Occipital lobe (tissue), 2 donors: ENCODE data around the gene MON2. TPM values are rescaled to one million over a fixed set of nuclear protein-coding genes. Genes with fewer than 3 reads are reported as not detected.
A peak's percentile ranks its signal among the peaks of the same experiment; 100 is the strongest.
"Not testable (repeated sequence)": the region's sequence is repeated elsewhere in the genome, so short reads cannot be mapped to it uniquely, and the experiment has no call there.

Source experiments
- DNase-seq: peaks from one replicate; lab custom pipeline; 2025; lab: John Stamatoyannopoulos, UW
- total RNA-seq: library from RNA; depleted of rRNA; stranded (reverse); fragments of >200 nt; gene quantifications from one replicate; pipeline ENCODE4 v1.2.3, GENCODE V29; 2014

MON2 gene
- total RNA-seq, 1 donor from 2014 or later = 90.8 TPM

DNA sequence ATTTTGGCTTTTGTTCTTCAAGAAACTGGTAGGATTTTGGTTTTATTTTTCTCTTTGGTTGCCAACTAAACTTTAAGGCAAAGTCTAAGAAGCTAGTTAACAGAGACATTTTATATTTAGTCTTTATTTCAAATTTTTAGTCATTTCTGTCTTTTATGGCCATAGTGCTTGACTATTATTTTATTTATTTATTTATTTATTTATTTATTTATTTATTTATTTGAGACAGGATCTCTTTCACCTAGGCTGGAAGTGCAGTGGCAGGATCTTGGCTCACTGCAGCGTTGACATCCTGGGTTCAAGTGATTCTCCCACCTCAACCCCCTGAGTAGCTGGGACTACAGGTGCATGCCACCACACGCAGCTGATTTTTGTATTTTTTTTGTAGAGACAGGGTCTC lies 3.1 kb downstream of the MON2 start:
- DNase-seq = no peak

DNA sequence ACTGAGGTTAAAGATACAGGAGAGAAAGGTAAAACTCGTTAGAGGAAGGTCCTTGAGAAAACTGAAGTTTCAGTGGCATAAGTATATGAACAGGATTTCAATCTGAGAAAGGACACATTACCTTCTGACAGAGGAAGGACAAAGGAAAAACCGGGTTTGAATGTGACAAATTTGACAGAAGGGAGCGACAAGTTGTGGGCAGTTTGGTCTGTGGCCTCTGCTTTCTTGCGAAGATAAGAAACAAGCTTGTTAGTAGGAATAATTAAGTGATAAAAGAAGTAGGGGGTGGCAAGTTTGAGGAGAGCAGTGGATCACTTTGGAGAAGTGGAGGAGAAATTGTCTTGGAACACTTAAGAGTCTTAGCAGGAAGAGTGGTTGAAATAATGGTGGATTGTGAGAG lies 5.1 kb downstream of the MON2 start:
- DNase-seq = no peak

DNA sequence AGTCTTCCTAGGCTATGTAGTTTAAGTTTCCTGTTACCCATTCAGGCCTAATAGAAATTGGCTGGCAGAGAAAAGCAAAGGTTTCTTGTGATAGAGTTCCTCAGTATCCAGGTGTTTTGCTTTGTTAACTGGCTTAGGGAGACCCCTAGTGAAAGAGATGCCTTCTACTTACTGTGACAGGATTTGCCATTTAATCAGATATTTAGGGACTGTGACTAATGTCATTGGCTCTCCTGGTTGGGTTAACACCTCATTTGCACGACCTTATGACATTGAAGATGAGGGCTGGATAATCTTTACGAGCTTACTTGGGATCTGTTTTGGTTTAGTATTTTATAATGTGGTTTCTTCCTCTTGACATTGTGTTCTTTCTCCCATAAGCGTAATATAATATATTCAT lies 5.8 kb downstream of the MON2 start:
- DNase-seq = no peak

DNA sequence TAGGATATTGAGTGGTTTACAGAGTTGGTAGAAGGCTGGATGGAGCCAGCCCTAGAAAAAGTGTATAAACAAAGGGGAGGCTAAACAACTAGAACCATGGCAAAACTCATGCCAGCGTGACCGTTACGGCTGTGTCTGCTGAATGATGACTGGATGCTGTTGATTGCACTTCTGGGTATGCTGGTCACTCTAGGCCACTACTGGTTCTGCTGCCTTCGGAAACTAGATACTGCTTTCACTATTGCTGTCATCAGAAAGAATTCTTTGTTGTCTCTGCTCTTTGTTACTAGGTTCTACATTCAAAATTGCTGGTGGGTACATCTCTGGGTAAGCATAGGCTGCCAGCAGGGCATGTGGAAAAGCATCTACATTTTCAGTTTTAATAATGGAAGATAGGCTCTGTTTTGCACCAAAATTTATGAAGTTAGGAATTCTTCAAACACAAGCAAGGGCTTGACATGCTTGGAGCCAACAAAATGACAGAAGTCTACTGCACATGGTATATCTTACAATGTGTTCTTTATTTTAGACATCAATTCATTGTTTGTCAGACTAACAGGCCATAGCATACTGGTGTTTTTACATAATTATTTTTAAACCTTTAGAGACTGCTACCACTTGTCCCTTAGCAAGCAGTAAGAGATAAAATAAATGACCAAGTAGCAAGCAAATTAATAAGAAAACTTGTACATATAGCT lies 15.4 kb downstream of the MON2 start:
- peak; percentile 9 for DNase-seq

DNA sequence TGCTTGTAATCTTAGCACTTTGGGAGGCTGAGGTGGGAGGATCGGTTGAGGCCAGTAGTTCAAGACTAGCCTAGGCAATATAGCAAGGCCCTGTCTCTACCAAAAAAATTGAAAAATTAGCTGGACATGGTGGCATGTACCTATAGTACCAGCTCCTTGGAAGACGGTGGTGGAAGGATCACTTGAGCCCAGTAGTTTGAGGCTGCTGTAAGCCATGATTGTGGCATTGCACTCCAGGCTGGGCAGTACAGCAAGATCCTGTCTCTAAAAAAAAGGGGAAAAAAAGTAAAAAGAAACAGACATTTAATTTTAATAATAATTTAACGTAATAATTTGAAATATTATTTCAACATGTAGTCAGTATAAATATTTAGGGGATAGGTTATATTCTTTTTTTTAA lies 16.1 kb downstream of the MON2 start:
- DNase-seq = no peak

DNA sequence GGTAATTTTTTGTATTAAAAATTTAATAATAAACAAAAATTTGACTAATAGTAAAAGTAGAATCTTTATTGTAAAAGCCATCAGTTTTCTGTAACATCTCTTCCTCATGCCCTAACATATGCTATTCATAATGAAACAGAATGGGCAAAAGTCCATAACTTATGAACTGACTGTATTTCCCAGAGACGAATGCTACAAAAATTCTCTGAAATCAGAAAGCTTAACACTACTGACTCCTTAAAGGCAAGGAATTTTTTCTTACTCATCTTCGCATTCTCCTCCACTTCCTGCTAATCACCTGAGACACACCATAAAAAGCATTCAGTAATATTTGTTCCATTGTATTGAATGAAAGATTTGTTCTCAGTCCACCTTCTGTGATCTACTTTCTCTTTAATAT lies 17.6 kb downstream of the MON2 start:
- no peak for DNase-seq

DNA sequence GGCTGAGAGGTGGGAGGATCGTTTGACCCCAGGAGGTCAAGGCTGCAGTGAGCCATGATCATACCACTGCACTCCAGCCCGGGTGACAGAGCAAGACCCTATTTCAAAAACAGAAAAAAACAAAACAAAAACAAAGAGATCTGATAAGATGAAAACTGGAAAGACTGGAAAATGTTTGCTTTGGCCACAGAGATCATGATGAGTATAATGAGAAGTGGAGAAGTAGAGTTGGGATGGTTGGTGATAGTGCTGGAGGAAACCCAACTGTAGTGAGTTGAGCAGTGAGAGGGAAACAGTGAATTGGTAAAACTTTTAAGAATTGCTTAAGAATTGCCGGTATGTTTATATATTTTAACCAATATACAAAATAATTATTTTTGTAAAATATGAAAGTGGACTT lies 39.2 kb downstream of the MON2 start:
- DNase-seq = no peak

DNA sequence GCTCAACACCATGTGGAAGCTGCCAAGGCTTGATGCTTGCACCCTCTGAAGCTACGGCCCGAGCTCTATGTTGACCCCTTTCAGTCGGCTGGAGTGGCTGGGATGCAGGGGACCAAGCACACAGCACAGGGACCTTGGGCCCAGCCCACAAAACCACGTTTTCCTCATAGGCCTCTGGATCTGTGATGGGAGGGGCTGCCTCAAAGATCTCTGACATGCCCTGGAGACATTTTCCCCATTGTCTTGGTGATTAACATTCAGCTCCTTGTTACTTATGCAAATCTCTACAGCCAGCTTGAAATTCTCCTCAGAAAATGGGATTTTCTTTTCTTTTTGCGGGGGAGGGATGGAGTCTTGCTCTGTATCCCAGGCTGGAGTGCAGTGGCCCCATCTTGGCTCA lies 46.3 kb downstream of the MON2 start:
- no peak for DNase-seq

DNA sequence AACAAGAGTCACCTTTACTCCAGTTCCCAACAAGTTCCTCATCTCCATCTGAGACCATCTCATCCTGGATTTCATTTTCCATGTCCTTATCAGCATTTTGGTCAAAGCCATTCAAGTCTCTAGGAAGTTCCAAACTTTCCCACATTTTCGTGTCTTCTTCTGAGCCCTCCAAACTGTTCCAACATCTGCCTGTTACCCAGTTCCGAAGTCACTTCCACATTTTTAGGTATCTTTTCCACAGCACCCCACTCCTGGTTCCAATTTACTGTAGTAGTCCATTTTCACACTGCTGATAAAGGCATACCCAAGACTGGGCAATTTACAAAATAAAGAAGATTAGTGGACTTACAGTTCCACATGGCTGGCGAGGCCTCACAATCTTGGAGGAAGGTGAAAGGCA lies 47.5 kb downstream of the MON2 start:
- not testable (repeated sequence) for DNase-seq

DNA sequence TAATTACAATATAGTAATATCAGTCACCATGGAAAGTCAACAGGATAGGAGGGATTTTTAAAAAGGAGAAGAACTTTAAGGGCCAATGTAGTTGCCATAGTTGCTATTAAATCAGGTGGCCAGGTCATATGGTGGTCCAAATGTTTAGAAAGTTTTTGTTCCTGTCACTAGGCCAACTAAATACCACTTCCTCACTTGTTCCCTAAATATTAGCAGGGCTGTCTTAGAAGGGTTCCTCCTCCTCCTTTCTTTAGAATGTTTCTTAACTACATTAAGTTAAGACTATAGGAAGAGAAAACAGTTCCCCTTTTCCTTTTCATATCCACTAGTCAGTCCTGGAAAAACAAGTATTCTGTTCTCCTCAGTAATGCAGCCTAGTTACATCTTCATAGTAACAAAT lies 50.3 kb downstream of the MON2 start:
- no peak for DNase-seq

DNA sequence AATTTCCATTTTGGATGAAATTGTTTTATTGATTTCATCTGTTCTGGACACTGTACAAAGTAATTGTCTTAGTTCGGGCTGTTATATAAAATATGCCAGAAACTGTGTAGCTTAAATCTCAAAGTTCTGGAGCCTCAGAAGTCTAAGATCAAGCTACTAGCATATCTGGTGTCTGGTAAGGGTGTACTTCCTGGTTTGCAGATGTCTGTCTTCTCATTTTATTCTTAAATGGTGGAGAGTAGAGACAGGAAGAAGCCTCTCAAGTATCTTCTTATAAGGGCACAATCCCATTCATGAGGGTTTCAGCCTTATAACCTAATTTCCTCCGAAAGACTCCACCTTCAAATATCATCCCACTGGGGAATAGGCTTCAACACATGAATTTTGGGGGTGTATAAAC lies 51.3 kb downstream of the MON2 start:
- no peak for DNase-seq

DNA sequence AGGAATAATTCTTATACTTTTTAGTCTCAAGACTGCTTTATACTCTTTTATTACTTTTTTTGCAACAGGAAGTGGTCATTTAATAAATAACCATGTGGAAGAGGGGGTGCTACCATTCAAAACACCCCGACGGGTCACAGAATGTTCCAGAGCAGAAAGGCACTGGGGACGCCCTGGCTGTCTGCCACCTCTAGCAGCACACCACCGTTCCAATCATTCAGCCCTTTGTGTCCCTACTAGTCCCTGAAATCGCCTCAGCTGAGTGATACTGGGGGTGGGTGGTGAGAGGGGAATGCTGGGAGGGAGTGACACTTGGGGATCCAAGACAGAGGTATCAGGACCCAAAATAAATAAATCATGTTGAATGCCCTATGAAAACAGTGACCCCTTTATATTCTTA lies 52.4 kb downstream of the MON2 start:
- no peak for DNase-seq

DNA sequence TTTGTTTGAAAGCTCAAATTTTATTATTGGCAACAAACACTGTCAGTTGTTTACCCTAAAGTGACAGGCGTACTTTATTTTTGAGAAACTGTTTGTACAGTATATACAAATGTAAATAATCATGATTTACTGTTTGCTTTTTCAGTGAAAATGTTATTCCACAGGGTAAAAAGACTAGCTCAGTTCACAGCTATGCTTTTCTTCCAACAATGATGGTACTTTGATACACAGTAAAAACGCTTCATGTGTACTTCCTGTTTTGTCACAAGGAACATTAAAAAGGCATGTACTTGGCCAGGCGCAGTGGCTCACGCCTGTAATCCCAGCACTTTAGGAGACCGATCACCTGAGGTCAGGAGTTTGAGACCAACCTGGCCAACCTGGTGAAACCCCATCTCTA lies 53.7 kb downstream of the MON2 start:
- no peak for DNase-seq

DNA sequence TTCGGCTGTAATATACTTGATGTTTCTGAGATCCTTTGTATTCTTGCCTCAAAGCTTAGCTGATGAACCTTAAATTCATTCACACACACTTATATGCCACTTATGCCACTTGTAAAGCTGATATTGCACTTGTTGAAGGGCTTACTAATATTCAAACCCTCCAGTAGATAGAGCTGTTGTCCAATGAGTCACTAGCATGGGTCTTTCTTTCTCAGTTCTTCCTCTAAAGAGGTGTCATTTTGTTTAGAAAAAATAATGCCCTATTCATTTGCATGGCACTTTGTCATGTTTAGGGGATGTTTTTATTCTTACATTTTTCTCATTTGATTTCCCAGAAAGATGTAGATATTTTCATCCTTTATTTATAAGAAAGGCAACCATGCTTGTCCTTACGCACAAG lies 56.4 kb downstream of the MON2 start:
- DNase-seq = no peak

DNA sequence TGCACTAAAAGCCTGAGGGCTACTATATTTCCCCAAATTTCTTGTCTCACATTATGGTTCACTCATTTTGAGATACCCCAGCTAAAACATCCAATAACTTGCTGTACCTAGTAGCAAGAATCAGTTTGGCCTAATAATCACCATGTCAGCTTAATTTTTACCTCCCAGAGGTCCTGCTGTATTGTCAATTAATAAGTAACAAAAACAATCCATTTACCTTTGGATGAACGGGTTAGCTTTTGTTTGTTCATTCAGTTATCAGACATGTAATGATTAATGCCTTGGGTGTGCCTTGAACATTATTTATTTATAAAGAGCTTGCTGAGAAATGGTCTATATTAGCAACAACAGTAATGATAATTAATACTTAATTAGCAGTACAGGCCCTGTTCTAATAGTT lies 57.0 kb downstream of the MON2 start:
- no peak for DNase-seq

DNA sequence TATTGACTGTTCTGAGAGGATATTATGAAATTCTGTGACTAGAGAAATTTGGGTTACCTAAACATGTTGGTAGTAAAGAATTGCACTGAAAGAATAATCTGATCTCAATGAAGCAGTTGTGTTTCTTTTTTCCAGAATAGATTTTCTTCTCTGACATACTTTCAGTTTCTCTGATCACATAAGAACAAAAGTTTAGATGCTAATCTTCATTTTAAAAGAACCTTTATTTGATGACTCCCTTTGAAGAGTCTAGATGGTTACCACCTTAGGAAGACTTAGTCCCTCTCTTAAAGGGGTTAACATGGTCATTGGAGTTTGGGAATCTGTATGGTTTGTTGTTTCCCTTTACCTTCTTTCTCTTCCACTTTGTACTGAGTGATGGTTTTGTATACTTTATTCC lies 58.6 kb downstream of the MON2 start:
- DNase-seq = no peak

DNA sequence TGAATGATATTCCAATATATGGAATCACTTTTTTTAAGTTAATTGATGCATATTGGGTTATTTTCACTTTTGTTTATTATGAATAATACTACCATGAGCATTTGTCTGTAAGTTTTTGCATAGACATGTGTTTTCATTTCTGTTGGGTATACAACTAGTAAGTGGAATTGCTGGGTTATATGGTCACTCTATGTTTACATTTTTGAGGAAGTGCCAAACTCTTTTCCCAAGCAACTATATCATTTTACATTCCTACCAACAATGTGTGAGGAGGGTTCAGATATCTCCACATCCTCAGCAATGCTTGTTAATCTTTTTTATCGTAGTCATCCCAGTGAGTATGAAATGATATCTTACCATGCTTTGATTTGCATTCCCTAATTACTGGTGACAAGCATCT lies 64.0 kb downstream of the MON2 start:
- DNase-seq = no peak

DNA sequence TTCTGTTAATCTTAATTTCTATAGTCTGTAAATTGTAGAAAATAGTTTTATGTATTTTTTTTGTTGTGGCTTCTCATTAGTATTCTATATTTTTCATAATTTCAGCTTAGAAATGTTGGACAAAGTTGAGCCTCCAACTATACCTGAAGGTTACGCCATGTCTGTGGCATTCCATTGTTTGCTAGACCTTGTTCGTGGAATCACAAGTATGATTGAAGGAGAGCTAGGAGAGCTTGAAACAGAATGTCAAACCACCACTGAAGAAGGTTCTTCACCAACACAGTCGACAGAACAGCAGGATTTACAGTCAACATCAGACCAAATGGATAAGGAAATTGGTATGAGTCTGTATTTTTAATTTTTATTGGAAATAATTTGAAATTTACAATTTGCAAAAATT lies 65.7 kb downstream of the MON2 start:
- no peak for DNase-seq

DNA sequence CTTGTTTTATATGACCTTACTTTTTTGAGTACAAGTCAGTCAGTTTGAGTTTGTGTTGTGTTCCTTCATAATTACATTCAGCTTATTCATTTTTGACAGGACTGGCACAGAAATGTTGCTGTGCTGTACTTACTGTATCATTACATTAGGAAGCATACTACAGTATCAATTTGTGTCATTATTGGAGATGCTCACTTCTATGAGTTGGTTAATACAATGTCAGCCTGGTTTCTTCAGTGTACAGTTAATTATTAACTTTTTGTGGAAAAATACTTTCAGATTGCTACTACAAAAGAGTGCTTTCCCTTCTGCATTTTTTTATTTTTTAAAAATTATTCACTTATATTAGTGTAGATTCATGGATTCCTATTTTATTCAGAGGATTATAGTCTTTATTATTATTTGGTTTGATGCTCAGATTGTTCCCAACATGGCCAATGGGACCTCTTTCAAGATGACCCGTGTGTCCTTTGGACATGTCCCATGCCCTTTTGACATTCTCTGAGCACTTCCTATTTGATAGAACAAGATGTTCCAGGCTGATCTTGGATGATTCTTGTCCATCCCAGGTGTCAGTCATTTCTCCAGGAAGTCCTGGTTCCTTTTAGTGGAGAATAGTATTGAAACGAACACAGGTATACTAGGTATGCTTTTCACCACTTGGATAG lies 66.6 kb downstream of the MON2 start:
- DNase-seq = no peak

DNA sequence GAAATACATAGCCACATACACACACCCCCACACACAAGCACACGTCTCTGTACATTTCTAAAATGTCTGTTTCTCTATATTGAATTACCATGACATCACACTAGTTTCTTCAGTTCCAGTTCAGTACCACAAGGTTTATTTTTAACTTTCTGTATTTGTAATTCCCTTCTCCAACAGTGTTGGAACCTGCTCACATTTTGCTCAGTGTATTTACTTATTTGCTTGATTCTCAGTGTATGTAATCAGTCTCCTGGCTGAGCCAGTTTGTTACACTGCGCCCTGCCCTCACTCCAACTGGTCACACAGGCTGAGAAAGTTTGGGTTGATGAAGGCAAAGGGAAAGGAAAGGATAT lies 67.1 kb downstream of the MON2 start:
- DNase-seq = no peak

DNA sequence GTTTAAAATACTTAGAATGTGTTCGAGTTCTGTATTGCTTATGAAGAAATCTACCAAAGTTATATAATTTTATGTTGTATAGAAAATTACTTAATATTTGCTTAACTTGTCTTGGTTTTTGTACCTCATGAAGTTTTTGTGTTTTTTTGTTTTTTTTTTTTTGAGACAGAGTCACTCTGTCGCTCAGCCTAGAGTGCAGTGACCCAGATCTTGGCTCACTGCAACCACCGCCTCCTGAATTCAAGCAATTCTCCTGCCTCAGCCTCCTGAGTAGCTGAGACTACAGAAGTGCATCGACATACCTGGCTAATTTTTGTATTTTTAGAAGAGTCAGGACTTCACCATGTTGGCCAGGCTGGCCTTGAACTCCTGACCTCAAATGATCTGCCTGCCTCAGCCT lies 69.9 kb downstream of the MON2 start:
- DNase-seq = no peak

DNA sequence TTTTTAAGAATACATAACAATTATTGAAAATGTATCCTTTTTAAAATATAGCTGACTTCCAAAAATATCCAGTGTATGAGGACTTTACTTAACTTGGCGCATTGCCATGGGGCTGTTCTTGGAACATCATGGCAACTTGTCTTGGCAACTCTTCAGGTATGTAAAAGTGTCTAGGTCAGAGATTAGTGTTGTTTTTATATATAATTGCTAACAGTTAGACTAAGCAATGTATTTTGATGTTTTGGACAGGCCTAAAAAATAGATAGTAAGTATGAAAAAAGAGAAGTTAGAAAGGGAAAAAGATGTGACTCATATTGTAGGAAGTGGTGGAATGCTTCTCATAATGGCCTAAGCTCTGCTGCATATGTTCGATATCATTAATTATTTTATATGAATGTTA lies 70.9 kb downstream of the MON2 start:
- DNase-seq = no peak

DNA sequence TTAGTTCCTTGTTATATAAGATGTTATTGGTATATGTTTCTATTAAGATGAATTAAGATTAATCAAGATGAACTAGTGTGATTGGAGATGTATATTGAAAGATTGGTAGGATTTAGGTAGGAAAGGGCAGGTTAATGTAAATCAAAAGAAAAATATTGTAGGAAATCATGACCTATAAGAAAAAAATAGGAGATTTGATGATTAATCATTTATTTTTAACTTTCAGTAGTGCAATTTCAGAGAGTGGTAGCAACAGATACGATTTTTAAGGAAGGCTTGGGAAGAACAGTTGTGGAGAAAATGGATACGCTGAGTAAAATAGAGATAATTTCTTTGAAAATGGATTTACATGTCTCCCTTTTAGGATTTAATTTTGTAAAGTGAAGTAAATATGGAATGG lies 73.7 kb downstream of the MON2 start:
- no peak for DNase-seq

DNA sequence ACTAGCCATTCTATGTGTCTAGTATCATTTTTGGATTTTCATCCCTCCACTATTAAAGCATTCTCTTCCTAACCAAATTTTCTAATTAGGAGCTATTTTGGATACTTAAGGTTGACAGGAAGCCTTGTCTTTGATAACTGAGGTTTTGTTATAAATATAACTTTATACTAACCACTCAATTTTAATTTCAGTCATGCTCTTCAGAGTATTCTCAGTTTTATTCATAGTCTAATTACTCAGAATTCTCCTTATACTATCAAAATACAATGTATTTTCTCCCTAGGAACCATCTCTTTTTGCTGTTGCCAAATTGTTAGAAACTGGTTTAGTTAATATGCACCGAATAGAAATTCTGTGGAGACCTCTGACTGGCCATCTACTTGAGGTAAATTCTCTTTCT lies 76.2 kb downstream of the MON2 start:
- no peak for DNase-seq
